Calu3 (cell line): ENCODE measurements around the gene SV2C. TPM values are rescaled to one million over a fixed set of nuclear protein-coding genes. Genes with fewer than 3 reads are reported as not detected.

ENCODE experiments used
- BruUV-seq: library from RNA; stranded (reverse); fragments of 400-500 nt; replicated peaks from 2 replicates; lab custom pipeline; 2021; lab: Mats Ljungman, UMichigan
- CTCF ChIA-PET: fragments of 300-600 bp; sonication (Branson Sonifier 250); formaldehyde crosslinking; loops from one replicate; lab custom pipeline; 2022; ENCODE audit warnings: antibody characterized with exemption; lab: Charles Lee
- DNase-seq: peaks from one replicate; pipeline ENCODE4 v3.0.0; 2022
- H3K27ac Mint-ChIP-seq: one replicate; pipeline ENCODE4 v1.8.0; 2022; ENCODE audit warnings: mixed read lengths; ENCODE audit not compliant: unreplicated experiment
- H3K27me3 Mint-ChIP-seq: one replicate; pipeline ENCODE4 v1.8.0; 2022; ENCODE audit warnings: mixed read lengths; ENCODE audit not compliant: unreplicated experiment
- H3K36me3 Mint-ChIP-seq: one replicate; pipeline ENCODE4 v1.8.0; 2022; ENCODE audit warnings: mild to moderate bottlenecking, moderate library complexity, mixed read lengths; ENCODE audit not compliant: insufficient read depth, unreplicated experiment
- H3K4me1 Mint-ChIP-seq: one replicate; pipeline ENCODE4 v1.8.0; 2022; ENCODE audit warnings: mild to moderate bottlenecking, low read depth, mixed read lengths; ENCODE audit not compliant: unreplicated experiment
- H3K4me3 Mint-ChIP-seq: one replicate; pipeline ENCODE4 v1.8.0; 2022; ENCODE audit warnings: mild to moderate bottlenecking, low read depth, moderate library complexity, mixed read lengths; ENCODE audit not compliant: unreplicated experiment
- H3K9me3 Mint-ChIP-seq: one replicate; pipeline ENCODE4 v1.8.0; 2022; ENCODE audit warnings: low read depth, mixed read lengths; ENCODE audit not compliant: unreplicated experiment
- CTCF ChIP-seq: fragments of 200-600 bp; IDR thresholded peaks from one replicate; pipeline ENCODE4 v1.8.0; 2022; ENCODE audit warnings: antibody characterized with exemption; ENCODE audit not compliant: unreplicated experiment
- intact Hi-C: fragments of 100-400 bp; cut with micrococcal nuclease; formaldehyde crosslinking; loops from one replicate; pipeline ENCODE4 v1.10.0; 2022; ENCODE audit not compliant: unreplicated experiment
- total RNA-seq: library from RNA; stranded (reverse); gene quantifications from 2 replicates; pipeline ENCODE4 v1.2.3, GENCODE V29; 2022

The SV2C gene
- total RNA-seq, 1 experiment from 2014 or later = 0.90 TPM

- no peak for DNase-seq
- H3K27ac Mint-ChIP-seq = no peak overlapping the region
- no peaks in the 10 kb centered on the region for H3K27me3 Mint-ChIP-seq
- H3K36me3 Mint-ChIP-seq = peaks cover 5% of the 10 kb centered on the region
- H3K4me1 Mint-ChIP-seq = peaks cover 11% of the 10 kb centered on the region
- H3K9me3 Mint-ChIP-seq = no peaks in the 10 kb centered on the region
- intact Hi-C loops = loop anchor here (5.0 kb wide), 1 partner anchor 48 kb away; no protein-coding TSS in a partner anchor
- no peak overlapping the region for H3K4me3 Mint-ChIP-seq
- no TSS peak for BruUV-seq
- no peak for TF ChIP-seq CTCF
- CTCF ChIA-PET = no interaction called here
Observed at GRCh38 chr5:76204191-76204590, 121.0 kb downstream of the SV2C start.

- no peaks in the 10 kb centered on the region for H3K27me3 Mint-ChIP-seq
- CTCF ChIA-PET = no interaction called here
- H3K27ac Mint-ChIP-seq = no peak overlapping the region
- TF ChIP-seq CTCF = no peak
- H3K9me3 Mint-ChIP-seq = no peaks in the 10 kb centered on the region
- BruUV-seq = no TSS peak
- intact Hi-C loops = loop anchor here (5.0 kb wide), 1 partner anchor 48 kb away; no protein-coding TSS in a partner anchor
- peaks cover 5% of the 10 kb centered on the region for H3K36me3 Mint-ChIP-seq
- peaks cover 11% of the 10 kb centered on the region for H3K4me1 Mint-ChIP-seq
- peak; percentile 62 for DNase-seq
- no peak overlapping the region for H3K4me3 Mint-ChIP-seq
Observed at GRCh38 chr5:76204713-76205112, 121.5 kb downstream of the SV2C start.

GRCh38 chr5:76207120-76207519 lies 123.9 kb downstream of the SV2C start:
- no peak for TF ChIP-seq CTCF
- H3K4me1 Mint-ChIP-seq = peaks cover 11% of the 10 kb centered on the region
- H3K9me3 Mint-ChIP-seq = no peaks in the 10 kb centered on the region
- H3K27ac Mint-ChIP-seq = no peak overlapping the region
- H3K36me3 Mint-ChIP-seq = peaks cover 5% of the 10 kb centered on the region
- DNase-seq = no peak
- no peak overlapping the region for H3K4me3 Mint-ChIP-seq
- BruUV-seq = no TSS peak
- no peaks in the 10 kb centered on the region for H3K27me3 Mint-ChIP-seq
- intact Hi-C loops = no loop called here
- CTCF ChIA-PET = interaction anchor here (1.0 kb wide), 1 partner anchor 32 kb away, joined by 4 read pairs; no protein-coding TSS in a partner anchor

GRCh38 chr5:76209297-76209696 lies 126.1 kb downstream of the SV2C start:
- H3K4me1 Mint-ChIP-seq = peaks cover 8% of the 10 kb centered on the region
- no peak for TF ChIP-seq CTCF
- CTCF ChIA-PET = interaction anchor here (0.8 kb wide), 1 partner anchor 11 kb away, joined by 3 read pairs; no protein-coding TSS in a partner anchor
- H3K36me3 Mint-ChIP-seq = peaks cover 5% of the 10 kb centered on the region
- H3K9me3 Mint-ChIP-seq = no peaks in the 10 kb centered on the region
- no TSS peak for BruUV-seq
- H3K27ac Mint-ChIP-seq = no peak overlapping the region
- intact Hi-C loops = no loop called here
- H3K4me3 Mint-ChIP-seq = no peak overlapping the region
- H3K27me3 Mint-ChIP-seq = no peaks in the 10 kb centered on the region
- no peak for DNase-seq
